Activated naive CD8-positive, alpha-beta T cell treated with anti-CD3 and anti-CD28 coated beads for 36 hours (primary cell): ENCODE results near the gene DSCAML1. TPM values are rescaled to one million over a fixed set of nuclear protein-coding genes. Genes with fewer than 3 reads are reported as not detected.

Source experiments
- DNase-seq: peaks from one replicate; pipeline ENCODE4 v3.0.0; 2021
- H3K27ac Mint-ChIP-seq: one replicate; pipeline ENCODE4 v1.8.0; 2022; ENCODE audit warnings: mild to moderate bottlenecking, moderate library complexity, mixed read lengths
- H3K27me3 Mint-ChIP-seq: one replicate; pipeline ENCODE4 v1.8.0; 2022; ENCODE audit warnings: mild to moderate bottlenecking, mixed read lengths
- H3K36me3 Mint-ChIP-seq: one replicate; pipeline ENCODE4 v1.8.0; 2021; ENCODE audit warnings: mild to moderate bottlenecking, mixed read lengths
- H3K4me1 Mint-ChIP-seq: one replicate; pipeline ENCODE4 v1.8.0; 2021; ENCODE audit warnings: mixed read lengths
- H3K4me3 Mint-ChIP-seq: one replicate; pipeline ENCODE4 v1.8.0; 2022; ENCODE audit warnings: mild to moderate bottlenecking, moderate library complexity, mixed read lengths
- H3K9me3 Mint-ChIP-seq: one replicate; pipeline ENCODE4 v1.8.0; 2022; ENCODE audit warnings: mixed read lengths
- total RNA-seq, 2 experiments: library from RNA; stranded (reverse); gene quantifications; one replicate each; pipeline ENCODE4 v1.2.3, GENCODE V29; 2021

Gene DSCAML1
- total RNA-seq, 2 experiments from 2014 or later: 0.87 to 0.94 TPM

DNA sequence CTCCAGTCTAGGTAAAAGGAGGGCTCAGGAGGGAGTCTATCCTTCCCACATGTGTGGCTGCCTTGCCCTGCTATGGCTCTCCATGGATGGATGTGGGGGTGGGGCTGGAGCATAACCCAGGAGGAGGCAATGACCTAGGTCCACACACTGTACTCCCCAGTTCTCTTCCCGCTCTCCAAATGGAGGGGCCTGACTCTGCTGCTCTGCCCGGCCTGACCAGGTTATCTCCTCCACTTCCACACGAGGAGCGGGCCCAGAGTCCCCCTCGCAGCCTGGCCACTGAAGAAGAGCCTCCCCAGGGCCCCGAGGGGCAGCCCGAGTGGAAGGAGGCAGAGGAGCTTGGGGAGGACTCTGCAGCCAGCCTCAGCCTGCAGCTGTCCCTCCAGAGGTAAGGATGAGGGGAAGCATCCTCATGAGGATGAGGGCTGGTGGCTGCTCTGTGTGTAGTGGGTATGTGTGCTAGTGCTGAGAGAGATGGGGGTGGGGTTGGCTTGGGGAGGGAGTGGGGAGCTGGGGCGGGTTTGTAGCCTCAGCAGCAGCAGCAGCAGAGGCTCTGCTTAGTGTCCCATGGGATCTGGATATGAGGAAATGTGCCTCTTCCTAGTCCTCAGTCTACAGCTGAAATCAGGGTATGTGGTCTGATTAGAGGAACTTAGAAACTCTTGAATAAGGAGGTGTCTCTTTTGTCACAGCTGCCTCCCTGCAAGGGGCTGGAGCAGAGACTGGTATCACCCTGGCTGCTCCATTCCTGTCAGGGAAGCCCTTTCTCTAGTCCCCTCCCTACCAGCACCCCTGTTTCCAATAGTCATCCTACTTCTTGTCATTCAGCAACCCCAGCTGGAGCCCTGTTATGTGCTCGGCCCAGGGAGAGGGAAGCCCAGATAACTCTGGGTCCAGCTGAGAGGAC is 415.3 kb downstream of the DSCAML1 start:
- DNase-seq: no peak
- H3K36me3 Mint-ChIP-seq: no peaks in the 10 kb centered on the region
- no peak overlapping the region for H3K4me3 Mint-ChIP-seq
- H3K27me3 Mint-ChIP-seq: no peaks in the 10 kb centered on the region
- no peaks in the 10 kb centered on the region for H3K4me1 Mint-ChIP-seq
- H3K27ac Mint-ChIP-seq: no peak overlapping the region
- H3K9me3 Mint-ChIP-seq: no peaks in the 10 kb centered on the region

DNA sequence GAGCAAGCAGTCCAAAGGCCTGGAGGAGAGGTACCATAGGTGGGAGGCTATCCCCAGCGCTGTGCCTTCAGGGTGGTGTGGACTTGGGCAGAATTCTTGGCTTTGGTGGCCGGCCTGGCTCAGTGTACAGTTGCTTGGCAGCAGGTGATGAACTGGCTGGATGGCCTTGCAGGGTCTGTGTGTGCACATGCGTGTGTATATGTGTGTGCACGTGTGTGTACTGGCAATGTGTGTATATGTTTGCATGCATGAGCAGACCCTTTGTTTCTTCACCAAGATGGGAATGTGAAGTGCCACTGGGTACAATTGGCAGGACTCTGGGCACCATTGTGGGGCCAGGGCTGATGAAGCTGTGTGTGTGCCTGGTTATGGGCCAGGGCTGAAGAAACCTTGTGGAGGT is 416.3 kb downstream of the DSCAML1 start:
- no peak overlapping the region for H3K27ac Mint-ChIP-seq
- no peaks in the 10 kb centered on the region for H3K27me3 Mint-ChIP-seq
- peaks cover 4% of the 10 kb centered on the region for H3K36me3 Mint-ChIP-seq
- DNase-seq: no peak
- no peaks in the 10 kb centered on the region for H3K9me3 Mint-ChIP-seq
- no peaks in the 10 kb centered on the region for H3K4me1 Mint-ChIP-seq
- H3K4me3 Mint-ChIP-seq: no peak overlapping the region

DNA sequence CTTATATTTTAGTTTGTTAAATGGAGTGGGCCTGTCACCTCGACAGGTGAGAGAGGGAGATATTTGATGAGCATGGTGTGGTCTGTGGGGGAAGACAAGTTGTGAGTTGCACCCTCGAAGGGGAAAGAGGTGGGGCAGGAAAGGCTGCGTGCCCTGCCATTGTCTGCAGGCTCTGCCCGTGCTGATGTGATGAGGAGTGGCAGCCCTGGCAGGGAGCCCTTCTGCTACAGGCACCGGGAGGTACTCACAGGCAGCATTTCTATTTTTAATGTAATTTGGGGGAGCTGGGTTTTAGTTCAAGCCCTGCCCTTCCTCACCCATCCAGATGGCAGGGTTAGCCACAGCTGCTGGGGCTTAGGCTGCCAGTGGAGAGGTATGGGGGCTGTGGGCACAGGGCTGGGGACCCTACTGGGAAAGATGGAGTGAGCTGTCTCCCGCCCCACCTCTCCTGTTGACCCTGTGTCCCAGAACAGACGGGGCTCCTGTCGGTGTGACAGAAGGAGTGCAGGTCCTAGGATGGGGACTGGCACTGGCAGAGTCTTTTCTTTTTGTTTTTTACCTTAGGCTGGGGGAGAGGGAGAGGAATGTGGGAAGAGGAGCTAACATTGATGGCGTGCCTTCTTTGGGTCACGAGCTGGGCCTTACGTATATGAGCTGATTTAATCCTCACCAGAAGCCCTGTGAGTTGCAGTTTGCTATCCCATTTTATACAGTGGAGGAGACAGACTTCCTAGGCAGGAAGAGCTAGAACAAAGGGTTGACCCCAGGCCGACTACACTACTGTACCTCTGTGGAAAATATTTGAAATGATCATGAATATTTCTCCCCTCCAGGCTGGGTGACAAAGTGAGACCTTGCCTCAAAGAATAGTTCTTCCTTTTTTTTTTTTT is 417.8 kb downstream of the DSCAML1 start:
- Mint-ChIP-seq H3K9me3 (no peaks in the 10 kb centered on the region), H3K4me3 (no peak overlapping the region), H3K36me3 (peaks cover 8% of the 10 kb centered on the region), H3K4me1 (no peaks in the 10 kb centered on the region), H3K27me3 (no peaks in the 10 kb centered on the region), H3K27ac (no peak overlapping the region)
- no peak for DNase-seq

Other genes with a start within 250 kb of the DSCAML1 start
- gene FXYD2, start 27.5 kb upstream of the DSCAML1 start, total RNA-seq: 1 to 10 TPM; 8.3 to 8.8 TPM
- gene FXYD6, start 79.4 kb upstream of the DSCAML1 start, total RNA-seq: under 1 TPM in 1 of 2 experiments, not detected in 1; 0.18 TPM
- 1 to 10 TPM; 1.9 to 3.4 TPM for gene TMPRSS13, start 132.2 kb upstream of the DSCAML1 start, total RNA-seq
- gene IL10RA, start 189.2 kb upstream of the DSCAML1 start, total RNA-seq: 10 to 100 TPM; 39.6 to 41.2 TPM